Duodenal mucosa (tissue), 2 donors: ENCODE measurements around the gene KCNN3.

Source experiments
- H3K27ac ChIP-seq: one replicate; pipeline ENCODE4 v1.7.0; 2013; ENCODE audit warnings: low read depth, low read length
- H3K27me3 ChIP-seq, 2 donors: one replicate each; pipeline ENCODE4 v1.7.0; 2013; ENCODE audit warnings: low read length in 2 of 2, control low read depth in 1 of 2; ENCODE audit not compliant: insufficient read depth in 2 of 2, control insufficient read depth in 1 of 2
- H3K36me3 ChIP-seq, 2 donors: one replicate each; pipeline ENCODE4 v1.7.0; 2013; ENCODE audit warnings: low read length in 2 of 2, control low read depth in 1 of 2; ENCODE audit not compliant: insufficient read depth in 2 of 2, control insufficient read depth in 1 of 2
- H3K4me1 ChIP-seq, 2 donors: one replicate each; pipeline ENCODE4 v1.7.0; 2013; ENCODE audit warnings: low read length in 2 of 2, control low read depth in 1 of 2; ENCODE audit not compliant: insufficient read depth in 2 of 2, control insufficient read depth in 1 of 2
- H3K4me3 ChIP-seq, 2 donors: one replicate each; pipeline ENCODE4 v1.7.0; 2013; ENCODE audit warnings: low read length in 2 of 2, low read depth in 1 of 2
- H3K9ac ChIP-seq, 2 donors: one replicate each; pipeline ENCODE4 v1.7.0; 2013; ENCODE audit warnings: low read length in 2 of 2, low read depth in 1 of 2
- H3K9me3 ChIP-seq, 2 donors: one replicate each; pipeline ENCODE4 v1.7.0; 2013; ENCODE audit warnings: low read length in 2 of 2, control low read depth in 1 of 2; ENCODE audit not compliant: control insufficient read depth in 1 of 2

KCNN3 gene

DNA sequence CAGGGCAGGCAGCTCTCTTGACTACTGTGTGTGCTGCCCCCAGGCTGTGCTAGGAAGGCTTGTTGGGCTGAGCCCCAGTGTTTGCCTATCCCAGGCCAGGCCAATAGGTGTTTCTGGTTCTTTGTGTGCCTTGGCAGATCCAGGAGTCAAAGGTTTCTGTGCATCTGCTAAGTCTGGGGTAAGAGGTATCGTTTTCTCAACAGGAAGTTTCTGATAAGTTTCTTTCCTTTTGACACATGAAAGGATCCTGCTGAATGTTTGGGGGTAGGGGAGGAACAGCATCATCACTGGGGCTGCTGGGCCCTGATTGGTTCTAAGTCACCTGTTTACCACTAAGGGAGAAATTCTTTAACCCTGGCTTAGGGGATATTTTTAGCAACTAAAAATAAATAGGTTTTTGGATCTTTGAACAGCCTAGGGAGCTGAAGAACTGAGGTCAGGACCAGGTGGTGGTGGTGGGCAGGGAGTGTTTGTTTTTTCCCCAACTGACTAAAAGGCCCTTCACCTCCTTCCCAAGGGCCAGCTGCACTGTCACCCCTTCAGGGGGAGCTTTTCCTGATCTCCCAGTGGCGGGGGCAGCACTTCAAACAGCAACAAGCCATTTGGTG, 85.1 kb downstream of the KCNN3 start:
- H3K36me3 ChIP-seq, result no peaks in the 10 kb centered on the region
- H3K27me3 ChIP-seq, result no peaks in the 10 kb centered on the region
- no peak overlapping the region for H3K4me3 ChIP-seq
- no peak overlapping the region for H3K9ac ChIP-seq
- H3K4me1 ChIP-seq, result peaks cover 5% of the 10 kb centered on the region in 2 donors
- H3K27ac ChIP-seq, result no peak overlapping the region
- H3K9me3 ChIP-seq, result no peaks in the 10 kb centered on the region

DNA sequence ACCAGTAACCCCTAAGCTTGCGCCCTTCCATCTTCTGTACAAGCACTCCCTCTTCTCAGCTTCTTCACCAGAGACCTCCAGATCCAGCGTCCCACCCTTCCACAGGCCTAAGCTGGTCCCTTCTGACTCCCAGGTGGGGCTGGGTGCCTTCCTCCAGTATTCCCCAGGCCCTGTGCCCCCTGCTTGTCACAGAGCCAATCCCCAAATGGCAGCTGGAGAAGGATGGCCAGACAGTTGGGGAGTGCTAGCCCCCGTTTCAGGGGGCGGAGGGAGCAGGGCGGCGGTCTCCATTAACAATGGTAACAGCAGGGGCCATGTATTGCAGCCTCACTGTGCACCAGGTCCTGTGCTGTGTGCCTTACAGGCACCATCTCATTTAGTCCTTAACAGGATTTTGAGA, 85.7 kb downstream of the KCNN3 start:
- no peak overlapping the region for H3K9ac ChIP-seq
- no peaks in the 10 kb centered on the region for H3K36me3 ChIP-seq
- H3K4me3 ChIP-seq, result no peak overlapping the region
- peaks cover 5% of the 10 kb centered on the region in 2 donors for H3K4me1 ChIP-seq
- no peaks in the 10 kb centered on the region for H3K9me3 ChIP-seq
- no peaks in the 10 kb centered on the region for H3K27me3 ChIP-seq
- no peak overlapping the region for H3K27ac ChIP-seq

- no peaks in the 10 kb centered on the region for H3K36me3 ChIP-seq
- H3K4me1 ChIP-seq, result peaks cover 5% of the 10 kb centered on the region in 2 donors
- H3K4me3 ChIP-seq, result no peak overlapping the region
- H3K9ac ChIP-seq, result no peak overlapping the region
- no peaks in the 10 kb centered on the region for H3K9me3 ChIP-seq
- H3K27ac ChIP-seq, result no peak overlapping the region
- no peaks in the 10 kb centered on the region for H3K27me3 ChIP-seq
Measured at GRCh38 chr1:154783976-154784375, 86.1 kb downstream of the KCNN3 start.

- Histone ChIP-seq H3K27me3 (no peaks in the 10 kb centered on the region), H3K9ac (no peak overlapping the region), H3K4me3 (no peak overlapping the region), H3K27ac (no peak overlapping the region), H3K9me3 (no peaks in the 10 kb centered on the region), H3K36me3 (no peaks in the 10 kb centered on the region), H3K4me1 (peaks cover 5% of the 10 kb centered on the region in 2 donors)
Measured at GRCh38 chr1:154780541-154780940, 89.5 kb downstream of the KCNN3 start.

GRCh38 chr1:154779551-154780189, 90.4 kb downstream of the KCNN3 start:
- no peak overlapping the region for H3K4me3 ChIP-seq

GRCh38 chr1:154778944-154779343, 91.1 kb downstream of the KCNN3 start:
- Histone ChIP-seq H3K27me3 (no peaks in the 10 kb centered on the region), H3K9ac (no peak overlapping the region), H3K27ac (no peak overlapping the region), H3K4me3 (no peak overlapping the region), H3K36me3 (no peaks in the 10 kb centered on the region), H3K9me3 (no peaks in the 10 kb centered on the region), H3K4me1 (no peaks in the 10 kb centered on the region)

More at GRCh38 chr1:154779551-154780189, 90.4 kb downstream of the KCNN3 start:
- Histone ChIP-seq H3K4me1 (peaks cover 0 to 1% of the 10 kb centered on the region in 2 donors), H3K27ac (no peak overlapping the region), H3K9me3 (no peaks in the 10 kb centered on the region), H3K36me3 (no peaks in the 10 kb centered on the region), H3K9ac (no peak overlapping the region), H3K27me3 (no peaks in the 10 kb centered on the region)

DNA sequence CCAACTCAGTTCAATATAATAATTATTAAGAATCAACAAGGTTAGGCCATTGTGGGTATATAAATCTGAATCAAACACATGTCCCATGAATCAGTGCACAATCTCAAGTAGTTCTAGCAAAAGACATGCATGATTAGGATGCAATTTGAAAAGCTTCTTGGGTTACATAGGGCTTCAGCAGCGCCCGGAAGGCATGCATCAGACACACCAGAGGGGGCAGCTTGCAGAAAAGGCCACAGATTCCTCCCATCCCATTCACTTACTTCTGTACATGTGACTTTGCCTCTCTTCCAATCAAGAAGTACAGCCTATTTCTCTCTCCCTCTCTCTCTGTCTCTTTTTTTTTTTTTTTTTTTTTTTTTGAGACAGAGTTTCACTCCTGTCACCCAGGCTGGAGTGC, 91.8 kb downstream of the KCNN3 start:
- H3K27me3 ChIP-seq, result no peaks in the 10 kb centered on the region

DNA sequence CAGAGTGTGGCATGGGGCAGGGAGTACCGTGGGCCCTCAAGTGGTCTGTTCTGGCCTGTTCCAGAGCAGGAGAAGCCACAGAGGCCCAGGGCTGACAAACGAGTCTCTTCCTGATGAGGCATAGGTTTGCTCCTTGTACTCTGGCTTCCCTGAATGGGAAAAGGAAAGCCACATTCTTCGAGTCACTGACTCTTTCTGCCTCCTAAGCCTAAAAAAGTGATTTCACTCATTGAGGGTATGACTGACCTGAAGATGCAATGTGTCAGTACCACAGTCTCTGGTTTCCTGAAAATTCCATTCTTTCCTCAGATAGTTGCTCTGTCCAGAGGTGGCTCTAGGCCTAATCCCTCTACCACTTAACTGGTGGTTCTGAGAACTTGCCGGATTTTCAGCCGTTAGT, 92.3 kb downstream of the KCNN3 start:
- Histone ChIP-seq H3K36me3 (no peaks in the 10 kb centered on the region), H3K9ac (no peak overlapping the region), H3K27ac (no peak overlapping the region), H3K4me3 (no peak overlapping the region), H3K27me3 (no peaks in the 10 kb centered on the region), H3K4me1 (no peaks in the 10 kb centered on the region), H3K9me3 (no peaks in the 10 kb centered on the region)

More for the DNA sequence above, 91.8 kb downstream of the KCNN3 start:
- no peaks in the 10 kb centered on the region for H3K9me3 ChIP-seq
- no peaks in the 10 kb centered on the region for H3K4me1 ChIP-seq
- no peak overlapping the region for H3K9ac ChIP-seq
- H3K36me3 ChIP-seq, result no peaks in the 10 kb centered on the region
- H3K4me3 ChIP-seq, result no peak overlapping the region
- no peak overlapping the region for H3K27ac ChIP-seq

GRCh38 chr1:154777154-154777553, 92.9 kb downstream of the KCNN3 start:
- Histone ChIP-seq H3K27ac (no peak overlapping the region), H3K9ac (no peak overlapping the region), H3K4me3 (no peak overlapping the region), H3K9me3 (no peaks in the 10 kb centered on the region), H3K36me3 (no peaks in the 10 kb centered on the region), H3K27me3 (no peaks in the 10 kb centered on the region), H3K4me1 (no peaks in the 10 kb centered on the region)

GRCh38 chr1:154775621-154776605, 94.2 kb downstream of the KCNN3 start:
- Histone ChIP-seq H3K36me3 (no peaks in the 10 kb centered on the region), H3K9ac (no peak overlapping the region), H3K27ac (no peak overlapping the region), H3K4me3 (no peak overlapping the region), H3K9me3 (no peaks in the 10 kb centered on the region), H3K27me3 (no peaks in the 10 kb centered on the region), H3K4me1 (no peaks in the 10 kb centered on the region)
